Muscle of leg (tissue), 11 donors: Measurements from ENCODE around the gene GPSM3. TPM values are rescaled to one million over a fixed set of nuclear protein-coding genes. Genes with fewer than 3 reads are reported as not detected.

ENCODE experiments used
- DNase-seq: peaks from one replicate; pipeline ENCODE4 v3.0.0; 2013
- H3K27ac ChIP-seq: one replicate; pipeline ENCODE4 v1.5.1; 2013; ENCODE audit warnings: mild to moderate bottlenecking, low read length, control low read depth
- H3K27me3 ChIP-seq: one replicate; pipeline ENCODE4 v1.6.1; 2013; ENCODE audit warnings: low read length; ENCODE audit not compliant: control insufficient read depth, insufficient read depth
- H3K36me3 ChIP-seq: one replicate; pipeline ENCODE4 v1.6.1; 2013; ENCODE audit warnings: low read length; ENCODE audit not compliant: control insufficient read depth, insufficient read depth
- H3K4me1 ChIP-seq: one replicate; pipeline ENCODE4 v1.6.1; 2013; ENCODE audit warnings: low read length; ENCODE audit not compliant: control insufficient read depth, insufficient read depth
- H3K4me3 ChIP-seq: one replicate; pipeline ENCODE4 v1.5.1; 2013; ENCODE audit warnings: low read length, control low read depth
- H3K9me3 ChIP-seq: replicated peaks from 2 replicates; pipeline ENCODE4 v1.6.1; 2013; ENCODE audit warnings: low read depth, low read length; ENCODE audit not compliant: control insufficient read depth
- WGBS: methylation state at CpG from one replicate; pipeline ENCODE4 v1.1.5; 2013; ENCODE audit warnings: missing lambda C conversion rate; ENCODE audit not compliant: insufficient coverage; 5-methylcytosine and 5-hydroxymethylcytosine counted together
- polyA plus RNA-seq, 8 donors: library from polyadenylated mRNA; unstranded; fragments of 120-200 nt; gene quantifications; one replicate each; pipeline versions ENCODE4 v1.2.1 to v1.2.3, GENCODE V29; 2013; ENCODE audit warnings: inconsistent platforms in 1 of 8, low replicate concordance in 1 of 8; ENCODE audit not compliant: insufficient read length in 8 of 8, insufficient read depth in 1 of 8
- total RNA-seq: library from RNA; stranded (reverse); fragments of 120-200 nt; gene quantifications from one replicate; pipeline ENCODE4 v1.2.4, GENCODE V29; 2013

Gene GPSM3
- total and polyA plus RNA-seq, 9 donors, result 4.3 to 9.8 (median 7.6) TPM

- DNase-seq, result peak; percentile 7
- H3K27me3 ChIP-seq, result no peaks in the 10 kb centered on the region
- peaks cover 3% of the 10 kb centered on the region for H3K4me1 ChIP-seq
- no peaks in the 10 kb centered on the region for H3K9me3 ChIP-seq
- H3K36me3 ChIP-seq, result peaks cover 77% of the 10 kb centered on the region
- 80% methylated on average over 20 of the region's 30 CpGs for WGBS
- H3K4me3 ChIP-seq, result no peak overlapping the region
- H3K27ac ChIP-seq, result no peak overlapping the region
These were observed 25.9 kb downstream of the GPSM3 start for GRCh38 chr6:32166411-32167061.

DNA sequence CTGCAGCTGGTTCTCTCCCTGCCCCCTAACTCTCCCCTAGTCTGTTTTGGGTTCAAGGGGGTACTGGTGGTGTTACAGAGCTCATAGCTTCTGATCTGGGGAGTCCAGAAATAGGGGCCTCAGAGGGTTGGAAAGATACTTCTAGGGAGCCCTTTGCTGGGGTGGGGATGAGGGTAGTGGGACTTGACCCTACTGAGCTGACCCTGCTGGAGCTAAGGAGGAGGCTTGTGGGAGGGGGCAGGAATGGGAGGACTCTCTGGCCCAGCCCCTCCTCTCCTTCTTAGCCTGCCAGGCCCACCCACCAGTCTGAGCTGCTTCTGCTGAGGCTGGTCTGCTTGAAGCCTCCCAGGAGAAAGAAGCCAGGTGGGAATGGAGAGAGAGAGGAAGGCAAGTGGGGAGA lies 28.1 kb downstream of the GPSM3 start, which contains the start of gene EGFL8:
EGFL8 (plus strand) TSS at position 301 of the 400 bp plus-strand sequence. CDS start 1,571 bp downstream, outside the sequence.
- no peaks in the 10 kb centered on the region for H3K27me3 ChIP-seq
- H3K4me1 ChIP-seq, result peaks cover 3% of the 10 kb centered on the region
- H3K4me3 ChIP-seq, result no peak within 1 kb of the TSS
- H3K9me3 ChIP-seq, result no peaks in the 10 kb centered on the region
- peak within 1 kb of the TSS; percentile 35 for H3K27ac ChIP-seq
- DNase-seq, result peak; percentile 25
- peaks cover 63% of the 10 kb centered on the region for H3K36me3 ChIP-seq

- H3K36me3 ChIP-seq, result peaks cover 62% of the 10 kb centered on the region
- peak overlapping the region; percentile 35 for H3K27ac ChIP-seq
- H3K27me3 ChIP-seq, result no peaks in the 10 kb centered on the region
- DNase-seq, result no peak
- no peaks in the 10 kb centered on the region for H3K9me3 ChIP-seq
- 79% methylated on average over 5 of the region's 7 CpGs for WGBS
- no peak overlapping the region for H3K4me3 ChIP-seq
- H3K4me1 ChIP-seq, result peaks cover 3% of the 10 kb centered on the region
These were observed 28.7 kb downstream of the GPSM3 start for GRCh38 chr6:32163559-32164258.

DNA sequence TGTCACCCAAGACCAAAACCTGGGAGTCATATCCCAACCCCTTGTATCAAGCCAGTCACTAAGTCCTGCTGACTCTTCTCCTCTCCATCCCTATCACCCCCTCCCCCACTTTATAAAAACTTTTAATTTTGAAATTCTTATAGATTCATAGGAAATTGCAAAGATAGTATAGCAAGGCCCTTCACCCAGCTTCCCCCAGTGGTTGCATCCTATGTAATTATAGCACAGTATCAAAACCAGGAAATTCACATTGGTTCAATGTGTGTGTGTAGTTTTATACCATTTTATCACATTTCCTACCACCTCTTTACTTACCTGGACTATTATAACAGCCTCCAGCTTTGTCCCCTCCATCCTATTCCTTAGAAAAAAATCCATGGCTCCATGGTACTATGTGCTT lies 34.4 kb downstream of the GPSM3 start:
- Histone ChIP-seq H3K27ac (no peak overlapping the region), H3K36me3 (peaks cover 52% of the 10 kb centered on the region), H3K9me3 (peaks cover 2% of the 10 kb centered on the region), H3K4me3 (no peak overlapping the region), H3K4me1 (peaks cover 20% of the 10 kb centered on the region), H3K27me3 (peaks cover 3% of the 10 kb centered on the region)
- DNase-seq, result no peak

- H3K36me3 ChIP-seq, result peaks cover 42% of the 10 kb centered on the region
- H3K27me3 ChIP-seq, result peaks cover 15% of the 10 kb centered on the region
- H3K9me3 ChIP-seq, result peaks cover 2% of the 10 kb centered on the region
- H3K27ac ChIP-seq, result no peak overlapping the region
- no peak for DNase-seq
- no peak overlapping the region for H3K4me3 ChIP-seq
- H3K4me1 ChIP-seq, result peaks cover 31% of the 10 kb centered on the region
- WGBS, result no CpG with 5 or more reads among the region's 9 CpGs
These were observed 35.6 kb downstream of the GPSM3 start for GRCh38 chr6:32156891-32157290.

DNA sequence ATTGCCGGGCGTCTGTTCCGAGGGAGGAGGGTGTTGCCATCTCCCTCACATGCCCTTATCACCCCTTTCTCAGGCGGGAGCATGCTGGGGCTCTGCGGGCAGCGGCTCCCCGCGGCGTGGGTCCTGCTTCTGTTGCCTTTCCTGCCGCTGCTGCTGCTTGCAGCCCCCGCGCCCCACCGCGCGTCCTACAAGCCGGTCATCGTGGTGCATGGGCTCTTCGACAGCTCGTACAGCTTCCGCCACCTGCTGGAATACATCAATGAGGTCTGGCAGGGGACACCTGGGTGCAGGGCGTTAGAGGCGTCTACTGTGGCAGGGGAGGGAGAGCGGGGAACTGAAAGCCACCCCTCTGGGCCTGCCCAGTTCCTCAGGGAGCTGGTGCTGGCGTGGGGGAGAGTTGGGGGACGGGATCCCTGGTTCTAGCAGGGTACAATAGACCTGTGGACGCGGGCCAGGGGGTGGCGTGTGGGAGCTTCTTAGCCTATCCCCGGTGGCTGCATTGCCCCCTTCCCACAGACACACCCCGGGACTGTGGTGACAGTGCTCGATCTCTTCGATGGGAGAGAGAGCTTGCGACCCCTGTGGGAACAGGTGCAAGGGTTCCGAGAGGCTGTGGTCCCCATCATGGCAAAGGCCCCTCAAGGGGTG lies 37.8 kb downstream of the GPSM3 start:
- H3K27ac ChIP-seq, result peak overlapping the region; percentile 94
- H3K4me1 ChIP-seq, result peaks cover 35% of the 10 kb centered on the region
- peaks cover 2% of the 10 kb centered on the region for H3K9me3 ChIP-seq
- peaks cover 35% of the 10 kb centered on the region for H3K27me3 ChIP-seq
- WGBS, result 5% methylated on average over 24 of the region's 34 CpGs
- peak overlapping the region; percentile 84 for H3K4me3 ChIP-seq
- H3K36me3 ChIP-seq, result peaks cover 38% of the 10 kb centered on the region
- peak; percentile 88 for DNase-seq

GRCh38 chr6:32153564-32154513 lies 38.6 kb downstream of the GPSM3 start, which contains the start of gene PPT2:
PPT2 (plus strand) TSS chr6:32154141; CDS start chr6:32154595, 454 bp downstream.
- H3K9me3 ChIP-seq, result peaks cover 2% of the 10 kb centered on the region
- DNase-seq, result peak; percentile 98
- H3K27me3 ChIP-seq, result peaks cover 43% of the 10 kb centered on the region
- peaks cover 34% of the 10 kb centered on the region for H3K36me3 ChIP-seq
- peak within 1 kb of the TSS; percentile 94 for H3K27ac ChIP-seq
- WGBS, result 0% methylated on average over 31 of the region's 52 CpGs
- peak within 1 kb of the TSS; percentile 84 for H3K4me3 ChIP-seq
- H3K4me1 ChIP-seq, result peaks cover 40% of the 10 kb centered on the region

DNA sequence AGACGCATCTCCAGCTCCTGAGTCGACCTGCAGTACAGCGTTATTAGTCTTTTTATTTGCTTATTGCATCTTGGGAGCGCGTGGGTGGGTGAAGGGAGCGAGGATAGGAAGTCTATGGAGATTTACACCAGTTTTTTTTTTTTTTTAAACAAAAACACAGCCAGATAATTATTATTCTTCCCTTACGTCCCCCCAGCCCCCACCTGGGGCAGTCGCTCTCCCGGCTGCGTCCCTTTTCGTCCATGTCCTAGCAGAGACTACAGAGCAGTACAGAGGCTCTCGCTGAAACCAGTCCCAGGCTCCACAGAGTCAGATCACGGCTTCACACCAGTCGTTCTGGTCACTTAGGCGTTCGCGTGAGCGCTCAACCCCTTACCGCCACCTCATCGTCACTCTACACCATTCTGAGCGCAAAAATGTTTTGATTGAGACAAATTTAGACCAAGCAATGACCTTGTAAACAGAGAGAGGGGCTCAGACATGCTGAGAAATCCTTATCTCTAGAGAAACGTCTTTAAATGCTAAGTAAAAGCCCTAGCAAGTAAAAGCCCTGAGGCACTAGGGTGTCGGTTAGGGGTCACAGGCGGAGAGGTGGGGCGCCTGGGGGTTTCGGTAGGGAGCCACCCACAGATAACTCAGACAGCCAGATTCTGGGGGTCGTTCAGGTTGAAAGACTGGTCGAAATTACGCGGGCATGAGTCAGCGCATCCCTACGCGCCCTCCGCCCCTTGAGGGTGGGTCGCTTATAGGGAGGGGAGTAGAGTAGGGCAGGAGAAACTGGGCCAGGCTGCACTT lies 39.5 kb downstream of the GPSM3 start:
- Histone ChIP-seq H3K9me3 (peaks cover 2% of the 10 kb centered on the region), H3K27me3 (peaks cover 51% of the 10 kb centered on the region), H3K4me1 (peaks cover 43% of the 10 kb centered on the region), H3K36me3 (peaks cover 25% of the 10 kb centered on the region), H3K4me3 (peak overlapping the region; percentile 84), H3K27ac (peak overlapping the region; percentile 94)
- WGBS, result 6% methylated on average over 10 of the region's 35 CpGs
- DNase-seq, result peak; percentile 61
